B cell (primary cell): ENCODE data around the gene RIPOR1. TPM values are rescaled to one million over a fixed set of nuclear protein-coding genes. Genes with fewer than 3 reads are reported as not detected.

Experiments
- ATAC-seq: fragments of 200-7000 bp; cut with Tn5 transposase; one replicate; pipeline ENCODE4 v1.10.0; 2021; ENCODE audit warnings: low read depth, mild to moderate bottlenecking, moderate number of reproducible peaks, moderate library complexity
- CTCF ChIA-PET: fragments of 350-600 bp; sonication (Branson Sonifier 250); formaldehyde crosslinking; loops from one replicate; lab custom pipeline; 2021; ENCODE audit warnings: antibody characterized with exemption, inconsistent platforms; lab: Charles Lee
- POLR2A ChIA-PET: fragments of 350-600 bp; sonication (Branson Sonifier 250); formaldehyde crosslinking; loops from one replicate; lab custom pipeline; 2021; ENCODE audit warnings: antibody characterized with exemption; lab: Charles Lee
- DNase-seq: peaks from one replicate; pipeline ENCODE4 v3.0.0; 2013
- H2AFZ ChIP-seq: 2 replicates; pipeline ENCODE4 v1.6.1; 2012; ENCODE audit warnings: mild to moderate bottlenecking, low read depth, low read length; ENCODE audit not compliant: insufficient read depth, poor library complexity, severe bottlenecking
- H3K27ac ChIP-seq, 2 donors: 1 replicate in 1 of 2; 2 replicates in 1 of 2; pipeline ENCODE4 v1.5.1; 2012 to 2013; ENCODE audit warnings: low read length in 2 of 2, mild to moderate bottlenecking in 2 of 2, moderate library complexity in 1 of 2
- H3K27me3 ChIP-seq, 4 experiments: fragments of 200-600 bp in 1 of 4; sonication (generic) in 1 of 4; replicated peaks in 1 of 4; 1 replicate in 2 of 4; 2 replicates in 2 of 4; pipeline versions ENCODE4 v1.6.1 to v1.7.0; 2013 to 2016; ENCODE audit warnings: low read length in 3 of 4, mild to moderate bottlenecking in 2 of 4, mixed read lengths in 1 of 4, moderate library complexity in 1 of 4; ENCODE audit not compliant: insufficient read depth in 4 of 4, control insufficient read depth in 3 of 4; ENCODE audit errors: control extremely low read depth in 1 of 4
- H3K36me3 ChIP-seq, 2 experiments: replicated peaks in 1 of 2; 1 replicate in 1 of 2; 2 replicates in 1 of 2; pipeline versions ENCODE4 v1.6.1 to v1.7.1; 2013; ENCODE audit warnings: low read length in 1 of 2; ENCODE audit not compliant: insufficient read depth in 2 of 2, control insufficient read depth in 1 of 2; ENCODE audit errors: control extremely low read depth in 1 of 2, extremely low read depth in 1 of 2
- H3K4me1 ChIP-seq, 2 donors: fragments of 200-600 bp in 1 of 2; sonication (generic) in 1 of 2; 1 replicate in 1 of 2; 2 replicates in 1 of 2; pipeline versions ENCODE4 v1.5.1 to v1.6.1; 2013 to 2017; ENCODE audit warnings: low read length in 2 of 2; ENCODE audit not compliant: control insufficient read depth in 2 of 2, insufficient read depth in 2 of 2
- H3K4me2 ChIP-seq: replicated peaks from 2 replicates; pipeline ENCODE3; 2012; ENCODE audit warnings: mild to moderate bottlenecking, low read depth, low read length; ENCODE audit not compliant: poor library complexity, severe bottlenecking
- H3K4me3 ChIP-seq, 5 experiments: fragments of 200-600 bp in 1 of 5; sonication (generic) in 1 of 5; 1 replicate in 3 of 5; 2 replicates in 2 of 5; pipeline versions ENCODE4 v1.5.1 to v1.7.0; 2011 to 2016; ENCODE audit warnings: low read length in 4 of 5, mild to moderate bottlenecking in 4 of 5, low read depth in 2 of 5, control low read depth in 1 of 5, moderate library complexity in 1 of 5; ENCODE audit not compliant: insufficient read depth in 1 of 5; ENCODE audit errors: control extremely low read depth in 1 of 5, extremely low read depth in 1 of 5
- H3K79me2 ChIP-seq: fragments of 200-600 bp; sonication (generic); one replicate; pipeline ENCODE4 v1.6.0; 2016; ENCODE audit warnings: low read length; ENCODE audit not compliant: control insufficient read depth, insufficient read depth
- H3K9ac ChIP-seq: fragments of 200-600 bp; sonication (generic); 2 replicates; pipeline ENCODE4 v1.6.1; 2017; ENCODE audit warnings: mild to moderate bottlenecking, low read length, moderate library complexity
- H3K9me3 ChIP-seq, 3 donors: one replicate each; pipeline versions ENCODE4 v1.6.1 to v1.7.1; 2013; ENCODE audit warnings: low read length in 2 of 3; ENCODE audit not compliant: control insufficient read depth in 2 of 3, insufficient read depth in 1 of 3; ENCODE audit errors: control extremely low read depth in 1 of 3
- H4K20me1 ChIP-seq: 2 replicates; pipeline ENCODE4 v1.6.0; 2012; ENCODE audit warnings: mild to moderate bottlenecking, low read length; ENCODE audit not compliant: insufficient read depth, control insufficient read depth, poor library complexity, severe bottlenecking
- H3K27ac Mint-ChIP-seq: one replicate; pipeline ENCODE4 v1.8.0; 2021; ENCODE audit warnings: mixed read lengths
- H3K27me3 Mint-ChIP-seq: one replicate; pipeline ENCODE4 v1.8.0; 2021; ENCODE audit warnings: mixed read lengths
- H3K4me1 Mint-ChIP-seq: one replicate; pipeline ENCODE4 v1.8.0; 2021; ENCODE audit warnings: mixed read lengths
- H3K4me3 Mint-ChIP-seq: one replicate; pipeline ENCODE4 v1.8.0; 2021; ENCODE audit warnings: mixed read lengths
- H3K9me3 Mint-ChIP-seq: one replicate; pipeline ENCODE4 v1.8.0; 2022; ENCODE audit warnings: mixed read lengths; ENCODE audit not compliant: insufficient read depth
- CTCF ChIP-seq: fragments of 200-600 bp; IDR thresholded peaks from one replicate; pipeline ENCODE4 v1.8.0; 2022; ENCODE audit warnings: antibody characterized with exemption, mild to moderate bottlenecking
- EZH2 ChIP-seq: IDR thresholded peaks from 2 replicates; pipeline ENCODE4 v1.6.1; 2012; ENCODE audit warnings: borderline replicate concordance, low read depth, mild to moderate bottlenecking, moderate library complexity, low read length; ENCODE audit not compliant: insufficient read depth, poor library complexity, severe bottlenecking
- WGBS: methylation state at CpG from one replicate; pipeline ENCODE4 v1.1.5; 2013; ENCODE audit warnings: missing lambda C conversion rate; ENCODE audit not compliant: insufficient coverage; 5-methylcytosine and 5-hydroxymethylcytosine counted together
- intact Hi-C: fragments of 100-400 bp; cut with micrococcal nuclease; formaldehyde crosslinking; loops from one replicate; pipeline ENCODE4 v1.10.0; 2022
- polyA plus RNA-seq: library from polyadenylated mRNA; depleted of rRNA; stranded (reverse); fragments of >200 nt; gene quantifications from 2 replicates; pipeline ENCODE4 v1.2.3, GENCODE V29; 2012
- total RNA-seq, 2 donors: library from RNA; stranded (reverse); fragments of 120-200 nt in 1 of 2; gene quantifications; 1 replicate in 1 of 2; 2 replicates in 1 of 2; pipeline versions ENCODE4 v1.2.3 to v1.2.4, GENCODE V29; 2013 to 2022

The RIPOR1 gene
- total and polyA plus RNA-seq, 2 donors (not counting 1 experiment from before 2014, with no cell fraction given): 124 to 363 TPM

GRCh38 chr16:67489401-67490083 lies 39.1 kb upstream of the RIPOR1 start:
- Histone ChIP-seq H3K79me2 (peaks cover 42% of the 10 kb centered on the region), H3K4me3 (peak overlapping the region in 3 of 5 experiments; percentile 1 to 52 (median 18)), H3K4me2 (peak overlapping the region; percentile 74), H3K9me3 (peaks cover 0 to 2% (median 0%) of the 10 kb centered on the region in 3 donors), H3K9ac (peak overlapping the region; percentile 48), H2AFZ (no peak overlapping the region), H3K36me3 (peaks cover 0 to 12% of the 10 kb centered on the region in 2 experiments), H3K27me3 (no peaks in the 10 kb centered on the region), H4K20me1 (no peaks in the 10 kb centered on the region), H3K4me1 (peaks cover 75 to 84% of the 10 kb centered on the region in 2 donors), H3K27ac (peak overlapping the region; percentile 70 to 89)
- CTCF ChIA-PET: interaction anchor here (0.9 to 23.6 kb wide), 14 partner anchors 8 to 263 kb away, joined by 3 to 817 read pairs (median 6); partner anchors contain the start of genes AGRP, ATP6V0D1, CARMIL2 and CTCF
- peaks cover 73% of the 10 kb centered on the region for H3K4me1 Mint-ChIP-seq
- intact Hi-C loops: loop anchor here (1.0 to 10.0 kb wide), 3 partner anchors 8 to 448 kb away; partner anchors contain the start of genes ATP6V0D1, PSMB10, RANBP10 and TSNAXIP1
- no peak for DNase-seq
- peak overlapping the region; percentile 58 for H3K4me3 Mint-ChIP-seq
- 100% methylated on average over 3 of the region's 4 CpGs for WGBS
- no peaks in the 10 kb centered on the region for H3K9me3 Mint-ChIP-seq
- TF ChIP-seq CTCF: no peak
- no peak for TF ChIP-seq EZH2
- peak overlapping the region; percentile 82 for H3K27ac Mint-ChIP-seq
- no peaks in the 10 kb centered on the region for H3K27me3 Mint-ChIP-seq
- ATAC-seq: no peak
- POLR2A ChIA-PET: interaction anchor here (0.6 to 2.6 kb wide), 14 partner anchors 9 to 514 kb away, joined by 3 to 12 read pairs (median 5); partner anchors contain the start of gene ATP6V0D1
